Liver (tissue), 9 donors: ENCODE data around the gene NEU4. TPM values are rescaled to one million over a fixed set of nuclear protein-coding genes. Genes with fewer than 3 reads are reported as not detected.

Experiments
- DNase-seq: peaks from one replicate; pipeline ENCODE4 v3.0.0-alpha.2; 2017; ENCODE audit warnings: low spot score
- H3K27ac ChIP-seq, 2 donors: one replicate each; pipeline ENCODE4 v1.7.0; 2013; ENCODE audit warnings: inconsistent platforms in 2 of 2, low read length in 2 of 2, control low read depth in 1 of 2, low read depth in 1 of 2, mild to moderate bottlenecking in 1 of 2
- H3K27me3 ChIP-seq, 4 donors: one replicate each; pipeline versions ENCODE4 v1.6.1 to v1.7.0; 2013; ENCODE audit warnings: low read length in 3 of 4, inconsistent platforms in 1 of 4, mild to moderate bottlenecking in 1 of 4, moderate library complexity in 1 of 4; ENCODE audit not compliant: control insufficient read depth in 4 of 4, insufficient read depth in 4 of 4
- H3K36me3 ChIP-seq, 4 donors: one replicate each; pipeline versions ENCODE4 v1.6.1 to v1.7.0; 2013; ENCODE audit warnings: low read length in 3 of 4, mild to moderate bottlenecking in 3 of 4, low read depth in 1 of 4, moderate library complexity in 1 of 4; ENCODE audit not compliant: control insufficient read depth in 4 of 4, insufficient read depth in 3 of 4
- H3K4me1 ChIP-seq, 4 donors: one replicate each; pipeline versions ENCODE4 v1.6.1 to v1.7.0; 2013; ENCODE audit warnings: low read length in 3 of 4, mild to moderate bottlenecking in 3 of 4, moderate library complexity in 1 of 4; ENCODE audit not compliant: control insufficient read depth in 4 of 4, insufficient read depth in 4 of 4
- H3K4me3 ChIP-seq, 3 donors: one replicate each; pipeline versions ENCODE4 v1.6.1 to v1.7.0; 2013; ENCODE audit warnings: low read length in 3 of 3, control low read depth in 1 of 3, low read depth in 1 of 3, mild to moderate bottlenecking in 1 of 3
- H3K9ac ChIP-seq, 2 donors: one replicate each; pipeline ENCODE4 v1.7.0; 2013; ENCODE audit warnings: low read length in 2 of 2, mild to moderate bottlenecking in 2 of 2, moderate library complexity in 2 of 2, control low read depth in 1 of 2, low read depth in 1 of 2
- H3K9me3 ChIP-seq, 4 donors: one replicate each; pipeline versions ENCODE4 v1.6.1 to v1.7.0; 2013; ENCODE audit warnings: low read length in 3 of 4; ENCODE audit not compliant: control insufficient read depth in 4 of 4
- ATF3 ChIP-seq: IDR thresholded peaks from 2 replicates; pipeline ENCODE4 v1.6.1; 2016; ENCODE audit warnings: antibody characterized with exemption
- CTCF ChIP-seq: fragments of 150-350 bp; IDR thresholded peaks from 2 replicates; pipeline ENCODE4 v1.5.1; 2017; ENCODE audit warnings: improper control_type of control experiment, low read depth, low read length; ENCODE audit not compliant: missing input control
- EGR1 ChIP-seq, 2 donors: IDR thresholded peaks; 2 replicates each; pipeline ENCODE4 v1.6.1; 2016 to 2018; ENCODE audit warnings: antibody characterized with exemption in 2 of 2, low read depth in 2 of 2
- FOXA1 ChIP-seq: IDR thresholded peaks from 2 replicates; pipeline ENCODE4 v1.6.1; 2016; ENCODE audit warnings: antibody characterized with exemption
- FOXA2 ChIP-seq: IDR thresholded peaks from 2 replicates; pipeline ENCODE4 v1.6.1; 2016; ENCODE audit warnings: antibody characterized with exemption
- HNF4A ChIP-seq, 2 donors: conservative IDR thresholded peaks; 2 replicates each; pipeline ENCODE4 v1.6.1; 2016; ENCODE audit warnings: antibody characterized with exemption in 2 of 2, mild to moderate bottlenecking in 2 of 2
- HNF4G ChIP-seq: IDR thresholded peaks from 2 replicates; pipeline ENCODE4 v1.6.1; 2016; ENCODE audit warnings: antibody characterized with exemption
- JUND ChIP-seq, 2 donors: IDR thresholded peaks; 2 replicates each; pipeline ENCODE4 v1.6.1; 2016; ENCODE audit warnings: antibody characterized with exemption in 2 of 2
- MAX ChIP-seq: IDR thresholded peaks from 2 replicates; pipeline ENCODE4 v1.6.1; 2016; ENCODE audit warnings: antibody characterized with exemption
- REST ChIP-seq: IDR thresholded peaks from 2 replicates; pipeline ENCODE4 v1.6.1; 2016; ENCODE audit warnings: antibody characterized with exemption, mild to moderate bottlenecking
- RXRA ChIP-seq, 2 donors: IDR thresholded peaks; 2 replicates each; pipeline ENCODE4 v1.6.1; 2017 to 2018; ENCODE audit warnings: antibody characterized with exemption in 2 of 2, mild to moderate bottlenecking in 1 of 2
- SP1 ChIP-seq: IDR thresholded peaks from 2 replicates; pipeline ENCODE4 v1.6.1; 2018; ENCODE audit warnings: antibody characterized with exemption, mild to moderate bottlenecking
- ZBTB33 ChIP-seq: IDR thresholded peaks from 2 replicates; pipeline ENCODE4 v1.6.1; 2016; ENCODE audit warnings: antibody characterized with exemption
- WGBS: extraction: QIAGEN DNeasy Blood & Tissue Kit; methylation state at CpG from one replicate; pipeline ENCODE4 v1.1.7; 2013; 5-methylcytosine and 5-hydroxymethylcytosine counted together
- polyA plus RNA-seq, 2 donors: library from polyadenylated mRNA; stranded (reverse) in 1 of 2; unstranded in 1 of 2; fragments of 200-250 nt in 1 of 2; fragments of >200 nt in 1 of 2; fragmentation: Nextera tagmentation in 1 of 2; extraction: Ambion mirVana in 1 of 2; gene quantifications; one replicate each; pipeline versions ENCODE4 v1.2.1 to v1.2.3, GENCODE V29; 2013 to 2015
- total RNA-seq, 2 donors: library from RNA; depleted of rRNA; stranded (reverse); fragments of >200 nt; gene quantifications; one replicate each; pipeline ENCODE4 v1.2.3, GENCODE V29; 2014
- donor health status: healthy.
- donor health status: healthy.
- donor health status: healthy.
- donor health status: healthy.
- donor health status: healthy.

The NEU4 gene
- total and polyA plus RNA-seq, 4 donors: 5.4 to 58.4 (median 35.1) TPM

- Histone ChIP-seq H3K4me1 (peaks cover 2 to 34% (median 27%) of the 10 kb centered on the region in 4 donors), H3K27me3 (no peaks in the 10 kb centered on the region), H3K4me3 (no peak overlapping the region), H3K9me3 (no peaks in the 10 kb centered on the region), H3K27ac (no peak overlapping the region), H3K36me3 (no peaks in the 10 kb centered on the region), H3K9ac (no peak overlapping the region)
- DNase-seq: peak; percentile 28
- no peak for TF ChIP-seq REST
- TF ChIP-seq MAX: no peak
- no peak for TF ChIP-seq ATF3
- no peak for TF ChIP-seq FOXA1
- no peak for TF ChIP-seq FOXA2
- TF ChIP-seq RXRA (IDR thresholded peaks at IDR 0.05): no peak
- TF ChIP-seq SP1: no peak
- no peak for TF ChIP-seq ZBTB33
- no peak for TF ChIP-seq JUND (IDR thresholded peaks at IDR 0.05)
- no peak for TF ChIP-seq CTCF
- WGBS: 81% methylated on average over 21 of the region's 21 CpGs
These were observed 31.0 kb upstream of the NEU4 start for GRCh38 chr2:241777686-241778627.

- no peak overlapping the region for H3K9ac ChIP-seq
- no peaks in the 10 kb centered on the region for H3K36me3 ChIP-seq
- peaks cover 0 to 8% (median 6%) of the 10 kb centered on the region in 4 donors for H3K4me1 ChIP-seq
- 71% methylated on average over 5 of the region's 5 CpGs for WGBS
- no peaks in the 10 kb centered on the region for H3K27me3 ChIP-seq
- no peak for DNase-seq
- no peak overlapping the region for H3K4me3 ChIP-seq
- H3K9me3 ChIP-seq: no peaks in the 10 kb centered on the region
- H3K27ac ChIP-seq: no peak overlapping the region
- no peak for TF ChIP-seq FOXA2
- no peak for TF ChIP-seq EGR1 (IDR thresholded peaks at IDR 0.05; ENCODE audit: low read depth in 2 of 2)
- TF ChIP-seq REST: no peak
- TF ChIP-seq FOXA1: no peak
- no peak for TF ChIP-seq SP1
- TF ChIP-seq ATF3: no peak
- no peak for TF ChIP-seq HNF4G
- TF ChIP-seq JUND (IDR thresholded peaks at IDR 0.05): no peak
- no peak for TF ChIP-seq HNF4A (conservative IDR thresholded peaks at IDR 0.05)
- TF ChIP-seq MAX: no peak
- no peak for TF ChIP-seq CTCF
These were observed 27.9 kb upstream of the NEU4 start for GRCh38 chr2:241780939-241781569.
